ENCODE measurements around the gene SCG5. TPM values are rescaled to one million over a fixed set of nuclear protein-coding genes. Genes with fewer than 3 reads are reported as not detected.
A peak's percentile ranks its signal among the peaks of the same experiment; 100 is the strongest.

Gene SCG5
- total RNA-seq, 1 donor from 2014 or later: 12.1 TPM

DNA sequence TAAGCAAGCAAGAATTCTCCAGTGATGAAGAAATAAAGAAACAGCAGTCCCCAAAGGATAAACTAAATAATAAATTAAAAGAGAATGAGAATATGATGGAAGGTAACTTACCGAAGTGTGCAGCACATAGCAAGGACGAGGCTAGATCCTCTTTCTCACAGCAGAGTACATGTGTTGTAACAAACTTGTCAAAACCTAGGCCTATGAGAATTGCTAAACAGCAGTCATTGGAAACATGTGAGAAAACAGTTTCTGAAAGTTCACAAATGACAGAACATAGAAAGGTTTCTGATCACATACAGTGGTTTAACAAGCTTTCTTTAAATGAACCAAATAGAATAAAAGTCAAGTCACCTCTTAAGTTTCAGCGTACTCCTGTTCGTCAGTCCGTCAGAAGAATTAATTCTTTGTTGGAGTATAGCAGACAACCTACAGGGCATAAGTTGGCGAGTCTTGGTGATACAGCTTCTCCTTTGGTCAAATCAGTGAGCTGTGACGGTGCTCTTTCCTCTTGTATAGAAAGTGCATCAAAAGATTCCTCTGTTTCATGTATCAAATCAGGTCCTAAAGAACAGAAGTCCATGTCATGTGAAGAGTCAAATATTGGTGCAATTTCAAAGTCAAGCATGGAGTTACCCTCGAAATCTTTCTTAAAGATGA lies 4.5 kb upstream of the SCG5 start:
- Histone ChIP-seq H3K4me2 (ENCODE audit: low read length) (no peak overlapping the region), H4K20me1 (ENCODE audit: insufficient read depth, low read length) (no peaks in the 10 kb centered on the region), H3K79me2 (ENCODE audit: insufficient read depth, low read length) (peaks cover 5% of the 10 kb centered on the region), H3K27ac (ENCODE audit: low read depth, low read length) (no peak overlapping the region), H3K4me1 (ENCODE audit: insufficient read depth, low read length) (peaks cover 4% of the 10 kb centered on the region), H2AFZ (ENCODE audit: low read depth, low read length) (no peak overlapping the region), H3K4me3 (ENCODE audit: insufficient read depth, low read depth, low read length) (no peak overlapping the region), H3K27me3 (ENCODE audit: insufficient read depth, low read length) (no peaks in the 10 kb centered on the region), H3K9ac (ENCODE audit: low read length) (no peak overlapping the region), H3K36me3 (ENCODE audit: insufficient read depth, low read length) (peaks cover 24% of the 10 kb centered on the region), H3K9me3 (ENCODE audit: insufficient read depth, low read depth, low read length) (no peaks in the 10 kb centered on the region)
- Mint-ChIP-seq H3K9me3 (ENCODE audit: unreplicated experiment) (no peaks in the 10 kb centered on the region), H3K27me3 (ENCODE audit: low read depth, unreplicated experiment) (no peaks in the 10 kb centered on the region), H3K36me3 (ENCODE audit: low read depth, unreplicated experiment) (peaks cover 2% of the 10 kb centered on the region), H3K4me3 (ENCODE audit: unreplicated experiment) (no peak overlapping the region), H3K27ac (ENCODE audit: unreplicated experiment) (no peak overlapping the region), H3K4me1 (ENCODE audit: low read depth, unreplicated experiment) (peaks cover 2% of the 10 kb centered on the region)
- no peak for TF ChIP-seq EZH2 (IDR thresholded peaks at IDR 0.05; ENCODE audit: insufficient read depth, low read length)
- TF ChIP-seq, protein P1, sequence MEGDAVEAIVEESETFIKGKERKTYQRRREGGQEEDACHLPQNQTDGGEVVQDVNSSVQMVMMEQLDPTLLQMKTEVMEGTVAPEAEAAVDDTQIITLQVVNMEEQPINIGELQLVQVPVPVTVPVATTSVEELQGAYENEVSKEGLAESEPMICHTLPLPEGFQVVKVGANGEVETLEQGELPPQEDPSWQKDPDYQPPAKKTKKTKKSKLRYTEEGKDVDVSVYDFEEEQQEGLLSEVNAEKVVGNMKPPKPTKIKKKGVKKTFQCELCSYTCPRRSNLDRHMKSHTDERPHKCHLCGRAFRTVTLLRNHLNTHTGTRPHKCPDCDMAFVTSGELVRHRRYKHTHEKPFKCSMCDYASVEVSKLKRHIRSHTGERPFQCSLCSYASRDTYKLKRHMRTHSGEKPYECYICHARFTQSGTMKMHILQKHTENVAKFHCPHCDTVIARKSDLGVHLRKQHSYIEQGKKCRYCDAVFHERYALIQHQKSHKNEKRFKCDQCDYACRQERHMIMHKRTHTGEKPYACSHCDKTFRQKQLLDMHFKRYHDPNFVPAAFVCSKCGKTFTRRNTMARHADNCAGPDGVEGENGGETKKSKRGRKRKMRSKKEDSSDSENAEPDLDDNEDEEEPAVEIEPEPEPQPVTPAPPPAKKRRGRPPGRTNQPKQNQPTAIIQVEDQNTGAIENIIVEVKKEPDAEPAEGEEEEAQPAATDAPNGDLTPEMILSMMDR (IDR thresholded peaks at IDR 0.05; ENCODE audit: insufficient read depth, low read depth, low read length): no peak
- FAIRE-seq (no peak), DNase-seq (ENCODE audit: low read depth) (no peak)

DNA sequence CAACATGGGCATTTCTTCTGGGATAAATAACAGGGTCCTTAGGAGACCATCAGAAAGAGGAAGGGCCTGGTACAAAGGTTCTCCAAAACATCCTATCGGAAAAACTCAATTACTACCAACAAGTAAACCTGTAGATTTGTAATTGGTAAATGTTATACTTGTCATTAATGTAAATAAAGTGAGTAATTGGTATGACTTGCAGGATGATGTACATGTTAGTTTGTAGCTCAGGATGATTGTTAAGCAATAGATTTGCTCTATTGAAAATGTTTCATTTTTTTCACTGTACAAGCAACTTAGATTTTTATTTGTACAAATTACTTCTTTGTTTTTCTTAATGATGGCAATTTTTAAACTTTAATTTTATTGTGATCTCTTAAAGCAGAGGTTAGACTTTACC lies 3.8 kb upstream of the SCG5 start:
- TF ChIP-seq, protein P1 (IDR thresholded peaks at IDR 0.05; ENCODE audit: insufficient read depth, low read depth, low read length): no peak
- no peak for TF ChIP-seq EZH2 (IDR thresholded peaks at IDR 0.05; ENCODE audit: insufficient read depth, low read length)
- H3K4me1 Mint-ChIP-seq (ENCODE audit: low read depth, unreplicated experiment): peaks cover 2% of the 10 kb centered on the region
- peaks cover 24% of the 10 kb centered on the region for H3K36me3 ChIP-seq (ENCODE audit: insufficient read depth, low read length)
- H3K79me2 ChIP-seq (ENCODE audit: insufficient read depth, low read length): peaks cover 5% of the 10 kb centered on the region
- H3K27ac Mint-ChIP-seq (ENCODE audit: unreplicated experiment): no peak overlapping the region
- no peaks in the 10 kb centered on the region for H3K27me3 Mint-ChIP-seq (ENCODE audit: low read depth, unreplicated experiment)
- H3K4me3 ChIP-seq (ENCODE audit: insufficient read depth, low read depth, low read length): no peak overlapping the region
- no peaks in the 10 kb centered on the region for H3K9me3 Mint-ChIP-seq (ENCODE audit: unreplicated experiment)
- H4K20me1 ChIP-seq (ENCODE audit: insufficient read depth, low read length): no peaks in the 10 kb centered on the region
- H3K4me2 ChIP-seq (ENCODE audit: low read length): no peak overlapping the region
- no peak overlapping the region for H3K27ac ChIP-seq (ENCODE audit: low read depth, low read length)
- no peak overlapping the region for H3K9ac ChIP-seq (ENCODE audit: low read length)
- no peak overlapping the region for H3K4me3 Mint-ChIP-seq (ENCODE audit: unreplicated experiment)
- H3K27me3 ChIP-seq (ENCODE audit: insufficient read depth, low read length): no peaks in the 10 kb centered on the region
- H3K36me3 Mint-ChIP-seq (ENCODE audit: low read depth, unreplicated experiment): peaks cover 2% of the 10 kb centered on the region
- no peak overlapping the region for H2AFZ ChIP-seq (ENCODE audit: low read depth, low read length)
- no peaks in the 10 kb centered on the region for H3K9me3 ChIP-seq (ENCODE audit: insufficient read depth, low read depth, low read length)
- FAIRE-seq (no peak), DNase-seq (ENCODE audit: low read depth) (no peak)
- peaks cover 4% of the 10 kb centered on the region for H3K4me1 ChIP-seq (ENCODE audit: insufficient read depth, low read length)

DNA sequence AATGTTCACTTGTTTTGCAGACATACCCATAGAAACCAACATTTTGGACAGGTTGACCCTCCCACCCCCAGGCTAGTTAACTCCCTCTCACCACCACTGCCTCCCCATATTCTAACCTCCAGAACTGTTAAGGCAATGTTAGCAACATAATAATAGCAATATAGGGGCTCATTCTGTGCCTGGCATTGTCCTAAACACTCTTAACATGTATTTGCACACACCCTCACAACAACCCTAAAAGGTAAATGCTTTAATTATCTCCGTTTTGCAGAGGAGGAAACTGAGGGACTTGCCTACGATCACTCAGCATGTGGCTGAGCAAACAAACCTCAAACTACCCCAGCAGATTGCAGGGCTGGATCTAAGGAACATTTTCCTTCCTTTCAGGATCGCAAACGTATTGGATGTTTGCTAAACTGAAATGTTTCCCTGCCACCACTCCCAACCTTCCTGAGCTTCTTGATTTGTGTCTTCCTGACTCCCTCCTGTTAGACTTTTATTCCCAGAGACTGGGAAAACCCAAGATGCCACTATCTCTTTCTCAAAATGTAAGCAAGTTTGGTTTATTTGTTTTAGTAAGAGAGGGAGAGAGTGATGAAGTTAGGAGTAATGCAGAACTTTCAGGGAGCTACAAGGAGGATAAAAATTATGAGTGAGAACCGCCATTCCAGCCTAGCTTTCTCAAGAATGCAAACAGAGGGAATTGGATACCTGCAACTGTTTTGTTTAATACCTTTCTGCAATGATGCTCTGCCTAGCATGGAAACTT lies 1.3 kb downstream of the SCG5 start:
- no peak overlapping the region for H2AFZ ChIP-seq (ENCODE audit: low read depth, low read length)
- Mint-ChIP-seq H3K27ac (ENCODE audit: unreplicated experiment) (no peak overlapping the region), H3K27me3 (ENCODE audit: low read depth, unreplicated experiment) (no peaks in the 10 kb centered on the region), H3K4me1 (ENCODE audit: low read depth, unreplicated experiment) (peaks cover 7% of the 10 kb centered on the region), H3K9me3 (ENCODE audit: unreplicated experiment) (no peaks in the 10 kb centered on the region), H3K36me3 (ENCODE audit: low read depth, unreplicated experiment) (no peaks in the 10 kb centered on the region), H3K4me3 (ENCODE audit: unreplicated experiment) (peak overlapping the region; percentile 45)
- H3K9me3 ChIP-seq (ENCODE audit: insufficient read depth, low read depth, low read length): no peaks in the 10 kb centered on the region
- H3K4me2 ChIP-seq (ENCODE audit: low read length): peak overlapping the region; percentile 6
- no peaks in the 10 kb centered on the region for H3K27me3 ChIP-seq (ENCODE audit: insufficient read depth, low read length)
- H4K20me1 ChIP-seq (ENCODE audit: insufficient read depth, low read length): no peaks in the 10 kb centered on the region
- TF ChIP-seq EZH2 (IDR thresholded peaks at IDR 0.05; ENCODE audit: insufficient read depth, low read length): no peak
- TF ChIP-seq, protein P1 (IDR thresholded peaks at IDR 0.05; ENCODE audit: insufficient read depth, low read depth, low read length): no peak
- peaks cover 3% of the 10 kb centered on the region for H3K36me3 ChIP-seq (ENCODE audit: insufficient read depth, low read length)
- FAIRE-seq (no peak), DNase-seq (ENCODE audit: low read depth) (no peak)
- H3K9ac ChIP-seq (ENCODE audit: low read length): no peak overlapping the region
- peaks cover 4% of the 10 kb centered on the region for H3K4me1 ChIP-seq (ENCODE audit: insufficient read depth, low read length)
- no peak overlapping the region for H3K4me3 ChIP-seq (ENCODE audit: insufficient read depth, low read depth, low read length)
- H3K79me2 ChIP-seq (ENCODE audit: insufficient read depth, low read length): no peaks in the 10 kb centered on the region
- no peak overlapping the region for H3K27ac ChIP-seq (ENCODE audit: low read depth, low read length)

All from astrocyte (in vitro differentiated cells and primary cell).